ENCODE results near the gene PCSK9.

Gene PCSK9

DNA sequence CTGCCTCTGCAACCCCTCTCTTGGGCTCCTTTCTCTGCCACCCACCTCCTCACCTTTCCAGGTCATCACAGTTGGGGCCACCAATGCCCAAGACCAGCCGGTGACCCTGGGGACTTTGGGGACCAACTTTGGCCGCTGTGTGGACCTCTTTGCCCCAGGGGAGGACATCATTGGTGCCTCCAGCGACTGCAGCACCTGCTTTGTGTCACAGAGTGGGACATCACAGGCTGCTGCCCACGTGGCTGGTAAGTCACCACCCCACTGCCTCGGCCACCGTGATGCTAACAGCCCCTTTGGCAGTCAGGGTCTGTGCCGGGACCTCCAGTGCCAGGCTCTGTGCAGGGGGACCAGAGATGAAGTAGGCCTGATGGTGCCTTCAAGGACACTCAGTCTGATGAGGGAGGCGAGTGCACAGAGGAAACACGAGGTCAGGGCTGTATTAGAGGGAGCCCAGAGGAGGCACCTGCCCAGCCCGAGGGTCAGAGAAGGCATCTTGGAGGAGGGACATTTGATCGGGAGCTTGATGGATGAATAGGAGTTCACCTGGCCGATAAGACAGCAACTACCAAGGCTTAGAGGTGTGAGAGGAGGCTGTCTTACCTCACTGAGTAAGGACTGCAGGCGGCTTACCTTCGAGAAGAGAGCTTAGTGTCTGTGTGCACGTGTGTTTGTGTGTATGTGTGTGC lies 18.1 kb downstream of the PCSK9 start:
- H3K4me3 ChIP-seq (ENCODE audit: low read length): no peak overlapping the region
- TF ChIP-seq, protein P1, sequence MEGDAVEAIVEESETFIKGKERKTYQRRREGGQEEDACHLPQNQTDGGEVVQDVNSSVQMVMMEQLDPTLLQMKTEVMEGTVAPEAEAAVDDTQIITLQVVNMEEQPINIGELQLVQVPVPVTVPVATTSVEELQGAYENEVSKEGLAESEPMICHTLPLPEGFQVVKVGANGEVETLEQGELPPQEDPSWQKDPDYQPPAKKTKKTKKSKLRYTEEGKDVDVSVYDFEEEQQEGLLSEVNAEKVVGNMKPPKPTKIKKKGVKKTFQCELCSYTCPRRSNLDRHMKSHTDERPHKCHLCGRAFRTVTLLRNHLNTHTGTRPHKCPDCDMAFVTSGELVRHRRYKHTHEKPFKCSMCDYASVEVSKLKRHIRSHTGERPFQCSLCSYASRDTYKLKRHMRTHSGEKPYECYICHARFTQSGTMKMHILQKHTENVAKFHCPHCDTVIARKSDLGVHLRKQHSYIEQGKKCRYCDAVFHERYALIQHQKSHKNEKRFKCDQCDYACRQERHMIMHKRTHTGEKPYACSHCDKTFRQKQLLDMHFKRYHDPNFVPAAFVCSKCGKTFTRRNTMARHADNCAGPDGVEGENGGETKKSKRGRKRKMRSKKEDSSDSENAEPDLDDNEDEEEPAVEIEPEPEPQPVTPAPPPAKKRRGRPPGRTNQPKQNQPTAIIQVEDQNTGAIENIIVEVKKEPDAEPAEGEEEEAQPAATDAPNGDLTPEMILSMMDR (IDR thresholded peaks at IDR 0.05; ENCODE audit: insufficient read depth, low read depth, low read length, missing control alignments): no peak
- DNase-seq (ENCODE audit: low read depth): no peak

DNA sequence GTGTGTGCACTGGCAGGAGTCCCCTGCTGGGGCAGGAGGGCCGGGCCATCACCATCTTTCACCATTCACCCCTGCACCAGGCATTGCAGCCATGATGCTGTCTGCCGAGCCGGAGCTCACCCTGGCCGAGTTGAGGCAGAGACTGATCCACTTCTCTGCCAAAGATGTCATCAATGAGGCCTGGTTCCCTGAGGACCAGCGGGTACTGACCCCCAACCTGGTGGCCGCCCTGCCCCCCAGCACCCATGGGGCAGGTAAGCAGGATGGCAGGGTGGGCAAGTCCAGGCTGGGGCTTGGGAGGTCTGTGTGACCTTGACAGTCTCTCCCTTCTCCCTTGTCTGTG lies 18.6 kb downstream of the PCSK9 start:
- TF ChIP-seq, protein P1 (IDR thresholded peaks at IDR 0.05; ENCODE audit: insufficient read depth, low read depth, low read length, missing control alignments): no peak
- no peak overlapping the region for H3K4me3 ChIP-seq (ENCODE audit: low read length)
- DNase-seq (ENCODE audit: low read depth): no peak

DNA sequence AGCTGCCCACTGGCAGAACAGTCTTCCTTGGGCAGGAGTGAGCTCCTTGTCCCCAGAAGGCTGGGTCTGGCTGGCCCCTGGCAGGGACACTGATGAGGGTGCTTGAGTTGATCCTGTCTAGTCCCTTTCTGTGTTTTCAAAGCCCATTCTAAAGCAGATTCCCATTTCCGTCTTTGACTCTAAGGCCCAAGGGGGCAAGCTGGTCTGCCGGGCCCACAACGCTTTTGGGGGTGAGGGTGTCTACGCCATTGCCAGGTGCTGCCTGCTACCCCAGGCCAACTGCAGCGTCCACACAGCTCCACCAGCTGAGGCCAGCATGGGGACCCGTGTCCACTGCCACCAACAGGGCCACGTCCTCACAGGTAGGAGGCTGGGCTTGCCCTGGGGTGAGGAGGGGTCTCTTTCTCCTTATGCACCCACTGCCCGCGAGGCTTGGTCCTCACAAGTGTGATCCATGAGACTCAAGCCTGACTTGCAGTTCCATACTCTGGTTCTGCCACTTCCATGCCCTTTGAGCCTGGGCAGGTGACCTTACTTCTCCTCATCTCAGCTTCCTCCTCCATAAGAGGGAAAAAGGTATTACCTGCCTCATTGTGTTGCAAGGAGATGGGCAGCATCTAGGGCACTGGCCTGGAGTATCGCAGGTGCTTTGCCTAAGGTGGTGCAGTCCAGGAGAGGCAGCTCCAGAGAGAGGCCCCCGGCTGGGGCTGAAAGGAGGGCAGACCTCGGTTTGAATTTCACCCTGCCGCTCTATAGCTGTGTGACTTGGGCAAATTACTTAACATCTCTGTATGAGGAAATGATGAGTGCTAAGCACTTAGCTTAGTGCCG lies 20.2 kb downstream of the PCSK9 start:
- no peak overlapping the region for H3K4me3 ChIP-seq (ENCODE audit: low read length)
- DNase-seq (ENCODE audit: low read depth): no peak
- TF ChIP-seq, protein P1 (IDR thresholded peaks at IDR 0.05; ENCODE audit: insufficient read depth, low read depth, low read length, missing control alignments): no peak

DNA sequence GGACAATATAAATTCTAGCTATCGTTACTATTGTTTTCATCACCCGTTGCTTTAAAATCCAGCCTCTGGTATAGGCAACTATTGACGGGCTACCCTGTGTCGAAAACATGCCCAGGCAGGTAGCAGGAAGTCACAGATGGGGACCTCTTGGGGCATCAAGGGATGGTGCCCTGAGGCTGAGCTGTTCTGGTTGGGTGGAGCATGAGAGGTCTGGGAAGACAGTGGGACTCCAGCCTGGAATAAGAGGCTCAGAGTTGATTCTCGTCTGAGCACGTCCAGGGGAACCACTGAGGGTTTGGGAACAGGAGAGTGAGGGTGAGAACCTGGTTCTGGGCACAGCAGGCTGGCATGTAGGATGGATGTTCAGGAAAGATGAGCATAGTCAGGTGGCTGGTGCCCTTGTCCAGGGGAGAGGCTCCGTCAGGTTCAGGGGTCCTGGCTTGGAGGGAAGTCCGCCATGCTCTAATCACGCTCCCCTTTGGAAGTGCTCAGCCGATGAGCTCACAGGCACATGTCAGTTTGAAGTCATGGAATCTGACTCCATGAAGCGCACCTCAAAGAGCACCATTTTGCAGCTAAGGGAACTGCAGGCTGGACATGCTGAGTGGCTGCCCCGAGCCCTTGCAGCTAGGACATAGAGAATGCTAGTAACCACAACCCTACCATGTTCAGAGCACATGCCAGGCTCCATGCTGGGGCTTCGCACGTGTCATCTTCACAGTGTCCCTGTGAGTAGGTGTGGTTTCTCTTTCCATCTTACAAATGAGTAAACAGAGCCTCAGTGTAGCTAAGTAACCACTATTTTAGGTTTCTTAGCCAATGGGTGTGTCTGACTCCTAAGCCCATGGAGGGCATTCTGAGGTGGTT lies 21.0 kb downstream of the PCSK9 start:
- H3K4me3 ChIP-seq (ENCODE audit: low read length): no peak overlapping the region
- peak; percentile 38 for DNase-seq (ENCODE audit: low read depth)
- TF ChIP-seq, protein P1 (IDR thresholded peaks at IDR 0.05; ENCODE audit: insufficient read depth, low read depth, low read length, missing control alignments): no peak

DNA sequence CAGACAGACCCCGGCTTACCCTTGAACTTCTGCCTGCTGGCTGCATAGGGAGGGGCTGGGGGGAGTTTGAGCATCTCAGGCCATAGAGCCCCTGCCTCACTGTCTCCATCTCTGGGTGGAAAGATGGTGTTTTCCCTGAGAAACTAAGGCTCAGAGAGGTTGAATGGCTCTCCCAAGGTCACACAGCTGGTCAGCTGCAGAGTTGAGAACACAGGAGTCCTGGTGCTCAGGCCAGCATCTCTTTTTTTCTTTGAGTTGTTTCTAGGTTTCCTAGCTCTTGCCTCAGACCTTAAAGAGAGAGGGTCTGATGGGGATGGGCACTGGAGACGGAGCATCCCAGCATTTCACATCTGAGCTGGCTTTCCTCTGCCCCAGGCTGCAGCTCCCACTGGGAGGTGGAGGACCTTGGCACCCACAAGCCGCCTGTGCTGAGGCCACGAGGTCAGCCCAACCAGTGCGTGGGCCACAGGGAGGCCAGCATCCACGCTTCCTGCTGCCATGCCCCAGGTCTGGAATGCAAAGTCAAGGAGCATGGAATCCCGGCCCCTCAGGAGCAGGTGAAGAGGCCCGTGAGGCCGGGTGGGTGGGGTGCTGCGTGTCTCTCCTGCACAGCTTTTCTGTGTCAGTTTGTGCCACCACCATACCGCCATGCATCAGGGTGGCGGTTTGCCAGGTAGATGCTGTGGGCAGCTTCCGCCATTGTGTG lies 21.8 kb downstream of the PCSK9 start:
- no peak for DNase-seq (ENCODE audit: low read depth)
- TF ChIP-seq, protein P1 (IDR thresholded peaks at IDR 0.05; ENCODE audit: insufficient read depth, low read depth, low read length, missing control alignments): no peak
- no peak overlapping the region for H3K4me3 ChIP-seq (ENCODE audit: low read length)

DNA sequence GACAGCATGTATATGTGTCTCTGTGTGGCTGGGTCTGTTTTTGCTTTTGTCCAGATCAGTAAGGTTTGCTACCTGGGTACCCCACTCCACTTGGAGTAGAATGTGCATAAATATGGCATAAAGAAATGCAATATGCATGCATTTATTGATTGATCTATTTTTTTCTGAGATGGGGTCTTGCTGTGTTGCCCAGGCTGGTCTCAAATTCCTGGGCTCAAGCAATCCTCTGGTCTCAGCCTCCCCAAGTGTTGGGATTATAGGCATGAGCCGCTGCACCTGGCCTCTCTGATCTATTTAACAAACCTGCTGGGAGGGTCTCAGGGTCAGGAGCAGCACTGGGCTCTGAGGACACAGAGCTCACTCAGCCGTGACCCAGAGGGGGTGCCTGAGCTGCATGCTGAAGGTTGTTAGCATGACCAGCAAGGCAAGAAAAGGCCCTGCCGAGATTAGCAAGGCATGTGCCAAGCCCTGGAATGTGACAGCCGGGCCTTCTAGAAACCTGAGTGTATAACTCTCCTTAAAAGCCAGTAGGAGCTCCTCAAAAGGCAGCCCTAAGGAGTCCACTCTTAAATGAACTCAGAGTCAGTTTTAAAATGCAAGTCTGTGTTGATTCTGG lies 22.5 kb downstream of the PCSK9 start:
- DNase-seq (ENCODE audit: low read depth): no peak
- TF ChIP-seq, protein P1 (IDR thresholded peaks at IDR 0.05; ENCODE audit: insufficient read depth, low read depth, low read length, missing control alignments): no peak

More for the DNA sequence above, 22.5 kb downstream of the PCSK9 start:
- H3K4me3 ChIP-seq (ENCODE audit: low read length): no peak overlapping the region
